Measurements from ENCODE around the gene PHF21B.

The PHF21B gene

DNA sequence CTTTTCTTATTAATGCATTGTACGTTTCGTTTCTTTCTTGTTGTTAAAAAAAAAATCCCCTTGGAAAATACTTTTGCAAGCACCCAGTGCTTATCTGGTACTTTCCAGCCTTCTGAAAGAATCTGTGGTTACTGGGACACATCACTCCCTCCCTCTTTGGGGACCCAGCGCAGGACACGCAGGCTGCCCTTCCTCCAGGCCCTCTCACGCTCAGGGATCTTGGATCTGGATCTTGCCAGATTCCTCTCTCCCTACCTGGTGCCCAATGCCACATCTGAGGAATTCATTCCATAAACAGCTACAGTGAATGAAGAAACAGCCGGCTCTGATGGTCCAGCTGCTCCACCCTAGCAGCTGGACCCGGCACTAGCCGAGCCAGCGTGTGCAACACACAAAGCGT lies 55.7 kb downstream of the PHF21B start:
- DNase-seq = no peak

DNA sequence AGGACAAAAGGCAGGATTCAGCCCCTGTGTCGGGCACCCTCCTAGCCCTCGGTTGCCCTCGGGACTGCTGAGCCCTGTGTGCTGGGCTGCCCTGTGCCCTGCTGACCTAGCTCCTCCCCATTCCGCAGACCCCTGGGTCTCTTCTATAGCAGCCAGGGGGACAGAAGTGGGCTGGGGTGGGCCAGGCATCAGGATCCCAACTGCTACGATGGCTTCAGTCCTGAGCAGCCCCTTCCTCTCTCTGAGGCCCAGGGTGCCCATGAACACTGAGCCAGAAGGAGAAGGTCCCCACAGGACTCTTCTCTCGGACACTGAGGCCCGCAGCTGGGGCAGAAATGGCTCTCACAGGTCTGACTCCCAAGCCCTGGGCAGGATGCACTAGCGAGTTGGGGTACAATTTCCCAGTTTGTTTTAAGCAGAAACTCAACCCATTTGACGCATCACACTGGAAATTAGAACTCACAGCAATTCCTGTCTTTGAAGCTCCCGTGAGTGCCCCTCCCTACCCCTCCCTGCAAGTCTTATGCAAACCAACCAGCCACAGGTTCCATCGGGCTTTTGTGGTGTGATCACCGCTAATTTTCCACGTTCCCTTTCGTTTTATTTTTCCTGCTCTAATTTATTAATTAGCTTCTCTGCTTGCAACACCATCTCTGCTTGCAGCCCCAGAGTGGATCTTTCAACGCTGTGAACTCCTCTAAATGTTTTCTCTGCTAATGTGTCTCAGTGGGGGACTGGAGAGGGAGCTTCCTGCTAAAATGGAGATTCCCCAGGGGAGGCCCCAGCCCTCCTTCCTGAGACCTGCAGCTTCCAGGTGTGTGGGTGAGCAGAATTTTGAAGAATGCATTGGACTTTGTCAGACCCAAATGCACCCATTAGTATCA lies 56.7 kb downstream of the PHF21B start:
- no peak for DNase-seq

DNA sequence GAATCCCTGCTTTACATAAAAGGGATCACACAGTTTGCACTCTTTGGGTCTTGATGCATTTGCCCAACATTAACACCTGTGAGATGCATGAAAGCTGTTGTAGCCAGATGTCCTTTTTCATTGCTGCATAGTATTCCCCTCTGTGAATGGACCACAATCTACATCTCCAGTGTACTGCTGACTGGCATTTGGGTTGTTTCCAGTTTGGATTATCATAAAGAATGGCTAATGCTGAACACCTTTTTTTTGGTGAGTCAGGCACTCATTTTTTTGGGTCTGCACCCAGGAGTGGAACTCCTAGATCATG lies 58.3 kb downstream of the PHF21B start:
- no peak for DNase-seq

DNA sequence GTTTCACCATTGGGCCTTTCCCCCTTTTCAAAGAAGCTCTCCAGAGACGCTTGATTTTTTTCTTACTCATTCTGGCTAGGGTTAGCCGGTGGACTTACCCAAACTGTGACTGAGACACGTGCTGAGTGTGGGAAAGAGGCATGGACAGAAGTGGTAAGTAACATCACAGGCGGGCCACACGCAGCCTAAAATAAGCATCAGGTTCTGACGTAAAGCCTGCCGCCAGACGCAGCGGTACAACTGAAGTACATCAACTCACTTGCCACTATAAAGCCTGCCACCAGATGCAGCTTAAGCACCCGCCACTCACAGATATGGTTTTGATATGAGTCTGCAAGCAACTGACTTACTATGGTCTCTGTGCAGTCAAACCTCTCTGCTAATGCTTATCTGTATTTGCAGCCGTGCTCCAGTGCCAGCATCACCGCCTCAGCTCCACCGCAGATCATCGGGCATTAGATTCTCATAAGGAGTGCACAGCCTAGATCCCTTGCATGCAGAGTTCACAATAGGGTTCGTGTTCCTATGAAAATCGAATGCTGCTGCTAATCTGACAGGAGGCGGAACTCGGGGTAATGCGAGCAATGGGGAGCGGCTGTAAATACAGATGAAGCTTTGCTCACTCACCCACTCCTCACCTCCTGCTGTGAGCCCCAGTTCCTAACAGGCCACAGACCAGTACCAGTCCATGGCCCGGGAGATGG lies 58.8 kb downstream of the PHF21B start:
- no peak for DNase-seq

DNA sequence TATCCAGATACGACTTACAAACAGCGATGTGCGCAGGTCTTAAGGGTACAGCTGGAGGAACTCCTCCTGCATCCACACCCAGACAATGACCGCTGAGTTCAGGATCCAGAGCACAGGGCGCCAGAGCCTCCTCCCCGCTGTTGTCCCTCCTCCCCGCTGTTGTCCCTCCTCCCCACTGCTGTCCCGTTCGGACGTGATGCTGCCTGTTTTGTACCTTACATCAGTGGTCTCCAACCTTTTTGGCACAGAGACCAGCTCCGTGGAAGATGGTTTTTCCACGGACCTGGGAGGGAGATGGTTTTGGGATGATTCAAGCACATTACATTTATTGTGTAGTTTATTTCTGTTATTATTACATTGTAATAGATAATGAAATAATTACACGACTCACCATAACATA lies 62.0 kb downstream of the PHF21B start:
- DNase-seq = no peak

DNA sequence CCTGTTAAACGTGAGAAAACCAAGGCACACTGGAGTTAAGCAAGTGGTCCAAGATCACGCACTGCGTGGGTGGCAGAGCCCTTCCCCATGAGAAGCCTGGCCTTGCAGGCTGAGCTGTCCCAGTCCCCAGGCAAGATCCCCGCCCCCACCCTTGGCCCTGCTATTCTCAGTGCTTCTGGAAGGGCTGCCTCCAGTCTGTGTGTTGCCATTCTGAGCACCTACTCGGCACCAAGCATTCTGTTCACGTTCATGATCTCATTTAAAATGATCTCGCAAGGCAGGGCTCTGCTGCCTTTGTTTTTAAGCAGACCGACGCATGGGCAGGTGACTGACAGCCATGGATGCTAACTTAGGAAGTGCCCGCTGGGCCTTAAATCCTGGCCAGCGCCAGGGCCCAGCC lies 62.8 kb downstream of the PHF21B start:
- no peak for DNase-seq

DNA sequence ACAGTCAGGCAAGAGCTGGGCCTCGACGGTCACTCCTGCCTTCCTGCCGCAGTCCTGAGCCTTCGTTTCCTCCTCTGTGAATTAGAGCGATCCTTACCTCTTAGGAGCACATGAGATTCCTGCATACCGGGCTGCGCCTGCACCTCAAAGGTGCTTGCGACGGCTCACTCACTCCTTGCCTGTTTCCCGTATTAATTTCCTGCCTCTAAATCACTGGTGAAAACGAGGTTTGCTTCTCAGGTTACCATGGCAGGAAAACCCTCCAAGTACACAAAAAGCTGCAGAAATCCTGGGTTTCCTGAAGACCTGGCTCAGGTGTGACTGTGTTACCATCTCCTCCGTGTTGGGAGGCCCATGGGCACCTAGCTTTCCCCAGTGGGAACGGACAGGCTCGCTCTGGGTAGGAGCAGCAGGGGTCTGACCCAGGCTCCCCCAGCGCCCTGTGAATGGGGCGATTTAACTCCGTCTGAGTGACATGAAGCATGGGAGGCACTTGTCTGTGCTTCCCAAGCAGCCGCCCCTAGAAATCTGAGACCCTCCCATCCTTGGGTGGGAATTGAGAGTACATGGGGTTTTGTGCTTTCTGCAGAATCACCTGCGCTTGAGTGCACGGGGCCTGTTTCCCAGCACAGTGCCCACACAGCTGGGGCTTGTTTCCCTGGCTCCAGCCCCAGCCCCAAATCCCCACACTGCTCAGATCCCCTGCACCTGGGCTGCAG lies 64.8 kb downstream of the PHF21B start:
- DNase-seq = no peak

DNA sequence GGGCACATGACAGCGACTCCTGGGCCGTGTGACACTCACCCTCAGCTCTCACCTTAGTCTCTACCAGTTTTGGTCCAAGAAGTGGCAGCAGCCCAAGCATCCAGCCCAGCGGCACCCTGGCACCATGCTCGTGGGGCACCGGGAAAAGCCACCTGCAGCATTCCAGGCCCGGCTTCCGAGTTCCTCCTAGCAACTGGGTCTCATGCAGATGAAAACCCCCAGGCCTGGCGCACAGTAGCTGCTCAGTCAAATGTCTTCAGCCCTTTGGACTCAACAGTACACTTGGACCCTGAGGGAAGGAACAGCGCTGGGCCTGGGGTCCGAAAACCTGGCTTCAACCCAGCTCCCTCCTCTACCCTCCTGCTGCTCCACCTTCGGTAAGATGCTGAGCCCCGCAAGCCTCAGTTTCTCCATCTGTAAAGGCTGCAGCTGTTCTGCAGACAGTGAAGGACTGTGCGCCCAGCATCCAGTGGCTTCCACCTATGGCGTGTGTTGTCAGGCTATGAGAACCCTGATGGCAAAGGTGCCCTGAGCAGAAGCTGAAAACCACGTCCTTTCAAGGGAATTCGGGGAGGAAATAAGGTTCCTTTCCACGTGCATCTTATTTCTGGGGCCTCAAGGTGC lies 66.0 kb downstream of the PHF21B start:
- DNase-seq = no peak

DNA sequence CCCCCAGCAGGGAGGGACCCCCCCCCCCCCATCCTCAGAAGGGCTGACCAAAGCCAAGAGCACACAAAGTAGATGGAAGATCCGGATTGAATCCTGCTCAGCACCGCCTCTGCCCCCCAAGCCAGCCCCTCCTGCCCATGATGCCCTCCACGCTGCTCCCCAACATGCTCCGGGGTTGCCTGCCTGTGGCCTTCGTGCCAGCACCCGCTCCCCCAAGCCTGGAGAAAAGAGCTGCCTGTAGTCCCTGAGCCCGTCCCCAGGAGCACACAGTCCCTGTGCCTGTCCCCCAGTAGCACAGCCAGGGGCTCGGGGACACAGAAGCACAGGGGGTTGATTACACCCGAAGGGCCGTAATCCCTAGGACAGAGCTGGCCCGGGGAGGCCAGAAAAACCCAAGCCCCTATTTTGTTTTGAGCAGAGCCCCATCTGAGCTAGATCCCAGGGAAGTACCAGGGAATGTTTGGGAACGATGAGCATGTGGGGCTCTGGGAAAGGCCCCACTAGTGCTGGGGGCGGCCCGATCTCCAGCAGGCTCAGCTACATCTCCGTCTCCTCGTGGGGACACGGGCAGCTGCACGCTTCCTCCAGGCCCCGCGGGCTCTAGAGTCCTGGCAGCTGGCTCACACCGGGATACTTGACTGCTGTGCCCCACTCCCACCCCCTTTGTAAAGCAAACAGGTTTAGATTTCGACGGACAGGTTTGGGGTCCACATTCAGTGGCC lies 66.7 kb downstream of the PHF21B start:
- no peak for DNase-seq

DNA sequence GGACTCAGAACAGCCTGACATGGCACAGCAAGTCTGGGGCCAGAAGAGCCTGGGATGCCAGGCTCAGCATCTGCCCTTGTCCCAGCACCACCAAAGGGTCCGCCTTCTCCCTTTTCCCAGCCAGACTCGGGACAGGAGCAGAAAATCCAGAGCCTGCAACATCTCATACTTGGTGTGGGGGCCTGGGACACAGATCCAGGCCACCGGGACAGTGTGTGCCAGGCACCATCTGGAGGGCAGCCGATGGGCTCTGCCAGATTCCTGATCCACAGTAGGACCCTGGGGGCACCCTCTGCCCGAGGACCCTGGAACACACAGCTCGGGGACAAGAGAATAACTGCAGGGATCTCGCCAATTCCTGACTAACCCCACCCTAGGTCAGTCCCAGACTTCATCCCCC lies 67.7 kb downstream of the PHF21B start:
- no peak for DNase-seq

DNA sequence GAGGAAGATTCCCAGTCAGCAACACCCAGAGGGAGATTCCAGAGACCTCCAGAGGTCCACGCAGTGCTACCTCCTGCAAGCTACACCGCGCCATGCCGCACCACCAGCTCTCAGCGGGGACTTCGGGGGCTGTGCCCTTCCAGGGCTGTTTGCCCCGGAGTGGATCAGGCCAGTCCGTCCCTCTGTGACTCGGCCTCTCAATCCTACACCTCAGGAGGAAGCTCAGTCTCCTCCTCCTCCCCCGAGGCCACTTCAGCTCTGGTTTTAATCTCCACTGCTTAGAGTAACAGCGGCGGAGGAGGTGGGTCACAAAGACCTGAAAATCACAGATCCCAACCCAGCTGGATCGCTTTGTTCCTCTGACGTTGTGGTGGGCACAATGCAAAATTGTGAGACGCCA lies 68.6 kb downstream of the PHF21B start:
- DNase-seq = no peak

DNA sequence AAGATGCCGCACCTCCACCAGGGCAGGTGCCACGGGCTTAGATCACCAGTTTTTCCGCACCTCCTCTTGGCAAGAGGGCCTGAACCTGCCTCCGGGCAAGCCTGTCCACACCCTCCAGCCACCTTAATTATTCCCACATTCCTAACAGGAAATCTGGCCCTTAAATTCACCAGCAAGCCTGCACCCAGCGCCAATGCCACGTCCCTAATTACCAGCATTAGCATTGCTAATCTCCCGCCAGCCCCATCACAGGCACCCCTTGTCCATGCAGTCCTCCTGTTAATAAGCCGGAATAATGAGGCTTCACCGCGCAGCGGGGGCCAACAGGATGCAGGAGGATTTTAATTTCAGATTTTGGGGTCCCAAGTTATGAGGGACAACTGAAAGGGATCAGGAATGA lies 69.7 kb downstream of the PHF21B start:
- DNase-seq = no peak

DNA sequence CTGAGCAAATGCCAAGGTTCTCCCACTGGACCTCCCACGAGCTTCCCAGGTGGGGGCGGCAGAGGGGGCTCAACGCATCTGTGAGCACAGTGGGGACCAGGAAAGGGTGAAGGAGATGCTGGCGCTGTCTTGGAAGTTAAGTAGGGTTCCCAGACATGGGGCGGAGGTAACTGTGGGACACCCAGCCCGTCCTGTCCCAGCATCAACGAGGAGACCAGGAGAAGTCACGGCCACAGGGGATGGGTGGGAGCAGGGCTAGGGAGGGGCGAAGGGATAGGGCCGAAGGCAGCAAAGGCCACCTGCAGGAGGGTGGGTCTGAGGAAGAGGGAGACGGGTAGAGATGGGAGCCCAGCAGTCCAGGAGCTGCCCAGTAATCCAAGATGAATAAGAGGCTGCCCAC lies 70.4 kb downstream of the PHF21B start:
- DNase-seq = no peak

DNA sequence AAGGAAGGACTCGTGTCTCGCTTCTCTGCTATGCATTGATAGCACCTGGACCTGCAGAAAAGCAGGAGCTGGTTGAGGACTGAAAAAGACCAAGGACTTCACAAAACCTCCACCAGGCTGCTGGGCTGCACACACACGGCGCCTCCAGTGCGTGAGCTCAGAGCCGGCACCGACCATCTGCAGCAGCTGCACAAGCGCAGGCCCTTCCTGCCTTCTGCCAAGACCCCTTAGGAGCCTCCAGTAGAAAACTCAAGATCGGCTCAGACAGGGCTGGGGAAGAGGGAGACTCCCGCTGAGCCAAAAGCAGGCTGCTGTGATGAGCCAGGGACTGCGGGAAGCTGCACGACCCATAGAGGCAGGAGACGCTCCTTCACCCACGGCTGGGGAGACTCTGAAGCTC lies 70.9 kb downstream of the PHF21B start:
- DNase-seq = no peak

DNA sequence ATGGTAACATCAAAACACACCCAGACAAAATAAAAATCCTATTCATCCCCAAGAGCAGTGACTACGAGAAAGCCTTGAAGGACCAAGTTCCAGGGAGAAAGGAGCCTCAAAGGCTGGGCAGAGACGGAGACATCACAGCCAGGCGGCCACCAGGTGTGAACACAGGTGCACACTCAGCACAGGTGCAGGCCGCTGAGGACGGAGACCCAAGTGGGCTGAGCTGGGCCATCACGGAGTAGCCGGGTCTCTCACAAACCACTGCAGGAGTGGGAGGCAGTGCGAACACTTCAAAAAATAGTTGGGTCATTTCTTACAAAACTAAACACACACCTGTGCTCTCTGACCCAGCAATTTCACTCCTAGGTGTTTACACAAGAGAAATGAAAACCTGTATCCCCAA lies 72.6 kb downstream of the PHF21B start:
- no peak for DNase-seq

DNA sequence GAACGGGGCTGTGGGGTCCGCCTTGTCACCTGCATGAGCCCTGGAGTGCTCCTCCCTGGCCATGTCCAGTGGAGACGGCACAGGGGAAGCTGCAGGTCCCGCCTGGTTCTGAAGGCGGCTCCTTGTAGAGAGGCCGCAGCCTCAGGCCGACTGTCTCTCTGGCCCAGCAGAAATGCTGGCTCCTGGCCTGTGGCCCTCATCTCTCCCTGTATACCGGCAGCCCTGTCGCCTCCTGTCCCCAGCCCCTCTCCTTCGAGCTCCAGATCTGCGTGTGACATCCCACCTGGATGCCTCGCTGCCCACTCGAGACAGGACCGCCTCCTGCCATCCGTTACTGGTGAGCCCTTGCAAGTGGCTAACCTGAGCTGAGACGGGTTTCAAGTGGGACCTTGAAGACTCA lies 73.6 kb downstream of the PHF21B start:
- no peak for DNase-seq

DNA sequence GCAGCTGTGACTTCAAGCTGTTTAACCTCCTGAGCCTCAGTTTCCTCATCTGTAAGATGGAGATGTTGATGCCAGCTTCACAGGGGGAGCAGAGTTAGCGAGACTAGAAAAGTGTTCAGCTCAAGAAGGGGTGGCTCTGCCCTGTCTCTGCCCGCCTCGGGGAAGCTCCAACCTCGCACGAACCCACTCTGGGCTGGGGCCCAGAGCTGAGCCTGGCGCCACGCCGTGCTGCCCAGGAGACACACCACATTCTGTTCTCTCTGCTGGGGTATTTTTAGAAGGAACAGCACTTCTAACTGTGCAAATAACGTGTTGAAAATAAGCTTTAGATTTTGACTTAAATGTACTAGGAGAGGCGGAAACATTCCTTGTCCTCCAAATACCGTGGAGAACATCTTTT lies 74.1 kb downstream of the PHF21B start:
- no peak for DNase-seq

DNA sequence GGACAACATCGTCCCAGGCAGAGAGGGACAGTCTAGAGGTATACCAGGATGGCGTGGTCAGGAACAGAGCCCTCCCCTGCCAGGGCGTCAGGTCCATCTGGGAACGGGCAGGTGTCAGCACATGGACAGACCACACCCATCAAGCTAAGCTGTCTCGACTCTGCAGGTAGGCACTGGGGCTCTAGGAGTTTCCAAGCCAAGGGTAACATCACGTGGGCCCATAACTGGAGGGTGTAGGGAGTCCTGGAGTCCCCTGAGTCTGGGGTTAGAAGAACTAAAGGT lies 75.4 kb downstream of the PHF21B start:
- no peak for DNase-seq

DNA sequence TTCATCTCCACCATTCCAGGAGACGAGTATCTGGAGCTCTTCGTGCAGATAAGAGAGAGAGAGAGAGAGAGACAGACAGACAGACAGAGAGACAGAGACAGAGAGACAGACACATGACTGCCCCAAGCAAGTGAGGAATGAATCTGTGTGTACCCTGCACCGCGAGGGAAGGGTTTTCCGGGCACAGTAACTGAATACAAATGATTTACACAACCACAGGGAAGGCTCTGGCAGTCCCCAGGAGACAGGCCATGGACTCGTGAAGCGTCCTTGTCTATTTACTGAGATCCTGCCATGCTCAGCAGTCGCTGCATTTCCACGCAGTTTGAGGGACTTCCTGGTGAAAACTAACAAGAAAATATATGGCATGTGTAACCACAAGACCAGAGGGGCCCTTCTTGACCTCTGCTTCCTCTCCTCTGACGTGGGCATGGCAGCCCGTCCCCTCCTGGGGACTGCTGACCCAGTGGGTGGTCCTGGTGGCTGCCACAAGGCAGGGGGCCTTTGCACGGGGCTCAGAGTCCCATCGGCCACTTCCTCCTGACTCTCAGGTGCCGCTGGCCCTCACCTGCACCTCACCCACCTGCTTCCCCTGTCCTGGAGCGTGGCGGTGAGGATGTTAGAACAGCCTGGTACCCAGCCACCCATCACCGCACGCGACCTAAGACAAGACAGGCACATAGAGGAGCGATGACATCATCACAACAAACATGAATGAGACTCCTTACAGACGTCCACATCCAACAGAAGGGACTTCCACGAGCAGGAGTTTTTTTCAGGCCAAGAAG lies 75.9 kb downstream of the PHF21B start:
- no peak for DNase-seq

DNA sequence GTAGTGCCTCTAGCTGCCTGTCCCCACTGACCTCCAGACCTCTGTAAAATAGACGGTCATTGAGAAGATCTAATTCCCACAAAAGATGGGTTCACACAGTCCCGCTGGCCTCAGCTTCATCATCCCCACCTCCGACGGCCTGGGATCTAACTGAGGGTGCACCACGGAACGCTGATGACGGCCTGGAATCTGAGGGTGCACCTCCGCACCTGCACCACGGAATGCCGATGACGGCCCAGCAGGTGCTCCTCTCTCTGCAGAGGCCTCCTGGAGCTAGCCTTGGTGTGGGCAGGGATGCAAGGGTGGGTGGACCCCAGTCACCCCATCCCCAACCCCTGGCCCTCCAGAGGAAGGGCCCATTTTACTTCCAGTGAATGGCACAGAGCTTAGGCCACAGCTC lies 77.3 kb downstream of the PHF21B start:
- DNase-seq = no peak

DNA sequence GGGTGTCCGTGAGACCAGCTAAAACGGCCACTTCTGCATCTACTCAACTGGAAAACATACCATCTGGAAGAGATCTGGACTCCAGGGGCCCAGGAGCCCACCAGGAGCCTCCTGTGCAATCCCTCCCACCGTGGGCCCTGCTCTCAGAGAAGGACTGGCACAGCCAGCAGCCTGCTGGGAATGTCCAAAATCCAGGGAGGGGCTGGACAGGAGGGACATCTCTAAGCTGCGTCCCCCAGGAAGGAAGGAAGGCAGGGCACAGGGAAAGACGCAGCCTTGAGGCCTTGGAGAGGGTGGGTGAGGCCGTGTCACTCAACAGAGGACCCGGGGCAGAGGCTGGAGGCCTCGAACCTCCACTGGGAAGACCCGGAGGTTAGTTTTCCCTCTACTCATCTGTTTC lies 78.0 kb downstream of the PHF21B start:
- no peak for DNase-seq

DNA sequence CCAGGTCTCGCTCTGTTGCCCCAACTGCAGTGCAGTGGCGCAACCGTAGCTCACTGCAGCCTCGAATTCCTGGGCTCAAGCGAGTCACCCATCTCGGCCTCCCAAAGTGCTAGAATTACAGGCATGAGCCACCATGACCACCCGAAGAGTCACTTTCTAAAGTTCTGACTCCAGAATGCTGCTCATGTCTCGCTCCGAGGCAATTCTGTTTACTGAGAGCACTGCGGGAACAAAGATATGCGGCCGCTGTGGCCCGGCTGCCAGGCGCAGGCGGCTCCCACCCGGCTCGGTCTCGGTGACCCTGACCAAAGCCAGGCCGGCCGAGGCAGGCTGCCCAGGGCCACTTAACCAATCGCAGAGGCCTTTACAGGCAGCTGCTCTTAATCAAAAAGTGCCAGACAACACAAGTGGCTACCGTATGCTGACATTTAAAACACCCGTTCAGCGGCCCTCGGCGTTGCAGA lies 78.7 kb downstream of the PHF21B start:
- DNase-seq = peak; percentile 57
